NCI-H526 (cell line): ENCODE measurements around the gene C19orf81.

Experiments
- DNase-seq, 2 experiments: peaks; one replicate each; lab custom pipeline; 2025; lab: John Stamatoyannopoulos, UW

Gene C19orf81

DNA sequence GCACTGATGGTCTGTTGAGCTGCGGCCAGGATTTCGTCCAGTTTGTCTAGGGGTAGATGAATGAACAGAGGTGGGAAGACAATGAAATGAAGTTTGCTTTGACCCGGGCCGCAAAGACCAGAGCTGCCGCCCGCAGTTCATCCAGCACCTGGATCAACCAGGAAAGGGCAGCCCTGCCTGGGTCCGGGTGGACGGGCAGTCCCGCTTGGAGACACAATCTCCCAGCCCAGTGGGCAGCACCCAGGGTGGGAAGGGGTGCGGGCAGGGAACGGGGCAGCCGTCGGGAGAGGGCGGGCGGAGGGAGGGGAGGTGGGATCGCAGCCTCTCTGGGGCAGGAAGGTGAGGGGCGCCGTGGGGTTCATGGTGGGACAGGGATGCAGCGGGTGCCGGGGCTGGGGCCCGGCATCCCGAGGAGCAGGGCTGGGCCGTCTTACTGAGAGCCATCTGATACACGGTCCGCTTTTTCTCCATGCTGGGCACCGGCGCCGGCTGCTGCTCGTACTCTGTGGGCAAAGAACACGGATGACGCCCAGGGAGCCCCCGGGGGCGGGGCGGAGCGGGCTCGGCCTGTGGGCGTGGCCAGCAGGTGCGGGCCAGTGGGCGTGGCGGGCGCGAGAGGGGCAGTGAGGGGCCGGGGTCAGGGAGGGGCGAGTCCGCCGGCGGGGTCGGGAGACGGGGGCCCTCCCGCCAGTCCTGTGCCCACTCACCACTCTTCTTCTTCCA lies 37.2 kb downstream of the C19orf81 start:
- no peak for DNase-seq

- no peak for DNase-seq
Observed at GRCh38 chr19:50688766-50689165, 39.5 kb downstream of the C19orf81 start.

- DNase-seq, result no peak
Observed at GRCh38 chr19:50690439-50690838, 41.2 kb downstream of the C19orf81 start.

GRCh38 chr19:50693064-50693975 lies 44.1 kb downstream of the C19orf81 start:
- no peak for DNase-seq

- no peak for DNase-seq
Observed at GRCh38 chr19:50694815-50695145, 45.5 kb downstream of the C19orf81 start.

- DNase-seq, result peak in 1 of 2 experiments; percentile 17
Observed at GRCh38 chr19:50695251-50696093, 46.2 kb downstream of the C19orf81 start.

DNA sequence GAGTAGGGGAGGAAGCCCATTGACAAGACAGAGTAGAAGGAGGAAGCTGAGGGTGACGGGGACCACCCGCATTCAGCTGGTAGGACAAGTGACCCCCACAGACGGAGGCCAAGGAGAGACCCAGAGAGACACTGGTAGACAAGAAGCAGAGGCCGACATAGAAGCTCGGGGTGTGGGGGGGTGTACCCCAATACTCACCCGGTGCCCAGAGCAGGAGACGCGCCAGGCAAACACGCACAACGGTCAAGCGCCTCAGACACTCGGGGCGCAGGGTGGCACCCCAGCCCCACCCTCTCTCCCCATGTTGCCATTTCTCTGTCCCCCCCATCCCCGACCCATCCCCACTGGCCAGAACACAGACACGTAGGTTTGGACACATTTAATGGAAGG lies 46.8 kb downstream of the C19orf81 start:
- DNase-seq, result no peak

DNA sequence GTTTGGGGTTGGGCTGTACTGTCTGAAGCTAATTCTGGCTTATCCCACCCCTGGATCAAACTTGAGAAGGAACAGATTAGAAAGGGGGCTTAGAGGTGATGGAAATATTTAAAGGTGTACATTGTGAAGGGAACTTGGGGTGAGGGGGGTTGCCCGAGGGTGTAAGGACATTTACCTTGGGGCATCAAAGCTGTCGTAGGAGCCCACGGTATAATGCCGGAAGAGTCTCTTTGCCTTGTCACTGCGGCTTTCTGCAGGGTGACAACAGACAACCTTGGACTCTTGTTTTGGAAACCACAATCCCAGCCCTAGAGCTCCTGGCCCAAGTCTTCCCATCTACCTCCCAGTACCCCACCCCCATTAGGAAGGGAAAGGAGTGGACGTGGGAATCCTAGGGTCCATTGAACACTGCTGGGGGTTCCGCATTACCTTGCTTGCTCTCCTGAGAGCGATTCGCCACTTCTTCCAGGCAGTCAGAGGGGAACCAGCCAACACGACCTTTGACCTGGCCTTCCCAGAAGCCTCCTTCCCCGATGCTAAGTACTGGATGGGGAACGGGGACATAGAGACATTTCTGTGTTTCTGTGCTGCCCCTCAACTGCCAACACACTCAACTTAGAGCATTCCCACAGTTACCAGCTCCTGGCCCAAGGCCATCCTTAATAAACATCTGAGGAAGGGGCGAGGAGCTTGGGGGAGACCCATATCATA lies 48.3 kb downstream of the C19orf81 start:
- no peak for DNase-seq

GRCh38 chr19:50701367-50701985 lies 52.2 kb downstream of the C19orf81 start:
- no peak for DNase-seq

- DNase-seq, result no peak
Observed at GRCh38 chr19:50702158-50702870, 53.1 kb downstream of the C19orf81 start.

GRCh38 chr19:50702871-50703829 lies 53.9 kb downstream of the C19orf81 start:
- DNase-seq, result peak in 1 of 2 experiments; percentile 13

- peak in 1 of 2 experiments; percentile 16 for DNase-seq
Observed at GRCh38 chr19:50703915-50704796, 54.9 kb downstream of the C19orf81 start.

- DNase-seq, result peak in 1 of 2 experiments; percentile 55
Observed at GRCh38 chr19:50705422-50706019, 56.3 kb downstream of the C19orf81 start.

DNA sequence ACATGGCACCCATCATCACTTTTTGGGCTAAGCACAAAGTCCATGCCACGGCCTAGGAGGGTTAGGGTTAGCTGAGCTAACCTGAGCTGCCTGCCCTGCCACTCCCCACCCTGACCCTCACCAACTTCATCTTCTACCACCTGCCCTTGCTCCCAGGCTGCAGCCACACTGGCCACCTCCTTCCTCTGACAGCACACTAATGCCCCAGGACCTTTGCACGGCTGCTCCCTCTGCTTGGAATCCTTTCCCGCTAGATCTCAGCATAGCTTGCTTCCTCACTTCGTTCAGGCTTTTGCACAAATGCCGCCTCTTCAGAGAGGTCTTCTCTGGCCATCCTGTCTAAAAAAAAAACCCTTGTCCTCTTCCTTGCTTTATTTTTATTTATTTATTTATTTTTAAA lies 57.1 kb downstream of the C19orf81 start:
- no peak for DNase-seq

GRCh38 chr19:50708179-50708879 lies 59.1 kb downstream of the C19orf81 start:
- no peak for DNase-seq
